Neural progenitor cell (in vitro differentiated cells): ENCODE data around the gene DCUN1D4. TPM values are rescaled to one million over a fixed set of nuclear protein-coding genes. Genes with fewer than 3 reads are reported as not detected.

Experiments used
- DNase-seq: peaks from one replicate; pipeline ENCODE4 v3.0.0-alpha.2; 2016; ENCODE audit warnings: low spot score
- H2AFZ ChIP-seq: fragments of 200-600 bp; sonication (generic); replicated peaks from 2 replicates; pipeline ENCODE4 v1.6.1; 2016; ENCODE audit warnings: antibody characterized with exemption
- H3F3A ChIP-seq: fragments of 200-600 bp; sonication (generic); 2 replicates; pipeline ENCODE4 v1.6.1; 2016; ENCODE audit warnings: antibody characterized with exemption, low read depth
- H3K27ac ChIP-seq: fragments of 200-600 bp; sonication (generic); 2 replicates; pipeline ENCODE4 v1.5.1; 2016; ENCODE audit warnings: mild to moderate bottlenecking
- H3K27me3 ChIP-seq: fragments of 200-600 bp; sonication (generic); 2 replicates; pipeline ENCODE4 v1.6.1; 2016; ENCODE audit warnings: mild to moderate bottlenecking, moderate library complexity
- H3K36me3 ChIP-seq: fragments of 200-600 bp; sonication (generic); 2 replicates; pipeline ENCODE4 v1.5.1; 2016
- H3K4me1 ChIP-seq: fragments of 200-600 bp; sonication (generic); 2 replicates; pipeline ENCODE4 v1.6.1; 2016; ENCODE audit warnings: mixed run types
- H3K4me2 ChIP-seq: fragments of 200-600 bp; sonication (generic); 2 replicates; pipeline ENCODE4 v1.6.1; 2016
- H3K4me3 ChIP-seq: fragments of 200-600 bp; sonication (generic); 2 replicates; pipeline ENCODE4 v1.5.1; 2016
- H3K79me2 ChIP-seq: fragments of 200-600 bp; sonication (generic); 2 replicates; pipeline ENCODE4 v1.6.1; 2016; ENCODE audit warnings: low read depth
- H3K9ac ChIP-seq: fragments of 200-600 bp; sonication (generic); 2 replicates; pipeline ENCODE4 v1.6.1; 2016
- H3K9me3 ChIP-seq: fragments of 200-600 bp; sonication (generic); 2 replicates; pipeline ENCODE4 v1.5.1; 2016; ENCODE audit warnings: low read depth
- H4K20me1 ChIP-seq: fragments of 200-600 bp; sonication (generic); 2 replicates; pipeline ENCODE4 v1.6.1; 2016; ENCODE audit warnings: low read depth
- H3K27ac Mint-ChIP-seq: 3 replicates; pipeline ENCODE4 v1.8.0; 2021; ENCODE audit warnings: mixed read lengths
- H3K27me3 Mint-ChIP-seq: 2 replicates; pipeline ENCODE4 v1.8.0; 2022; ENCODE audit warnings: low read depth, mild to moderate bottlenecking, inconsistent platforms, moderate library complexity, mixed read lengths; ENCODE audit not compliant: insufficient read depth
- H3K36me3 Mint-ChIP-seq: 3 replicates; pipeline ENCODE4 v1.8.0; 2021; ENCODE audit warnings: mixed read lengths
- H3K4me1 Mint-ChIP-seq: 3 replicates; pipeline ENCODE4 v1.8.0; 2021; ENCODE audit warnings: mixed read lengths
- H3K4me3 Mint-ChIP-seq: 3 replicates; pipeline ENCODE4 v1.8.0; 2021; ENCODE audit warnings: mild to moderate bottlenecking, moderate library complexity, mixed read lengths
- H3K9me3 Mint-ChIP-seq: 3 replicates; pipeline ENCODE4 v1.8.0; 2020; ENCODE audit warnings: mixed read lengths
- EZH2 ChIP-seq: fragments of 200-600 bp; sonication (generic); IDR thresholded peaks from 2 replicates; pipeline ENCODE4 v1.6.1; 2017; ENCODE audit warnings: antibody characterized with exemption, mild to moderate bottlenecking, moderate library complexity
- EZH2phosphoT487 ChIP-seq: fragments of 200-600 bp; sonication (generic); IDR thresholded peaks from 2 replicates; pipeline ENCODE4 v1.6.1; 2017; ENCODE audit warnings: antibody characterized with exemption
- total RNA-seq: library from RNA; depleted of rRNA; stranded (reverse); fragments of >200 nt; gene quantifications from 2 replicates; pipeline ENCODE4 v1.2.3, GENCODE V29; 2015; ENCODE audit warnings: low replicate concordance
- TF ChIP-seq, protein P1 (sequence below): fragments of 200-600 bp; sonication (generic); IDR thresholded peaks from 2 replicates; pipeline ENCODE4 v1.5.1; 2017; ENCODE audit warnings: antibody characterized with exemption, mild to moderate bottlenecking

DCUN1D4 gene
- total RNA-seq, 1 donor from 2014 or later = 180 TPM

DNA sequence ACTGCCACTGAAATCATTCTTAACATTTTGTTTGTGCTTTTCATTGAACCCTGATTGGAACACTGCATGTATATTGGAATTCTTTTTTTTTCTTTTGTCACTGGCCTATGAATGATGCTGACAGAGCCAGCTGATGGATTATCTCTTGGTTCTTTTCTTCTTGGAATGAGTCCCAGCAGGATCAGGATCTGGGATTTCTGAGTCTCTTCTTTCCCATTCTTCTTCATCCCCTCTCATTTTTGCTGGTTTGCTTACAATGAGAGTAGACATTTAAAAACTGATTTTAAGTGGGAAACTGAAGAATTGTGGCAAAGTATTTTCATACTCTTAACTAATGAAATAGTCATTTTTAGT lies 9.0 kb downstream of the DCUN1D4 start:
- no peaks in the 10 kb centered on the region for H3K27me3 ChIP-seq
- Mint-ChIP-seq H3K27ac (peak overlapping the region; percentile 11), H3K4me1 (peaks cover 54% of the 10 kb centered on the region), H3K36me3 (peaks cover 10% of the 10 kb centered on the region), H3K27me3 (peaks cover 6% of the 10 kb centered on the region), H3K9me3 (no peaks in the 10 kb centered on the region), H3K4me3 (no peak overlapping the region)
- H3K9me3 ChIP-seq = no peaks in the 10 kb centered on the region
- no peak overlapping the region for H3K9ac ChIP-seq
- H3K4me1 ChIP-seq = peaks cover 99% of the 10 kb centered on the region
- no peaks in the 10 kb centered on the region for H3K36me3 ChIP-seq
- no peak for TF ChIP-seq EZH2
- TF ChIP-seq, protein P1, sequence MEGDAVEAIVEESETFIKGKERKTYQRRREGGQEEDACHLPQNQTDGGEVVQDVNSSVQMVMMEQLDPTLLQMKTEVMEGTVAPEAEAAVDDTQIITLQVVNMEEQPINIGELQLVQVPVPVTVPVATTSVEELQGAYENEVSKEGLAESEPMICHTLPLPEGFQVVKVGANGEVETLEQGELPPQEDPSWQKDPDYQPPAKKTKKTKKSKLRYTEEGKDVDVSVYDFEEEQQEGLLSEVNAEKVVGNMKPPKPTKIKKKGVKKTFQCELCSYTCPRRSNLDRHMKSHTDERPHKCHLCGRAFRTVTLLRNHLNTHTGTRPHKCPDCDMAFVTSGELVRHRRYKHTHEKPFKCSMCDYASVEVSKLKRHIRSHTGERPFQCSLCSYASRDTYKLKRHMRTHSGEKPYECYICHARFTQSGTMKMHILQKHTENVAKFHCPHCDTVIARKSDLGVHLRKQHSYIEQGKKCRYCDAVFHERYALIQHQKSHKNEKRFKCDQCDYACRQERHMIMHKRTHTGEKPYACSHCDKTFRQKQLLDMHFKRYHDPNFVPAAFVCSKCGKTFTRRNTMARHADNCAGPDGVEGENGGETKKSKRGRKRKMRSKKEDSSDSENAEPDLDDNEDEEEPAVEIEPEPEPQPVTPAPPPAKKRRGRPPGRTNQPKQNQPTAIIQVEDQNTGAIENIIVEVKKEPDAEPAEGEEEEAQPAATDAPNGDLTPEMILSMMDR = no peak
- peak; percentile 68 for DNase-seq
- H2AFZ ChIP-seq = no peak overlapping the region
- peaks cover 78% of the 10 kb centered on the region for H4K20me1 ChIP-seq
- peak overlapping the region; percentile 87 for H3K4me2 ChIP-seq
- H3K27ac ChIP-seq = peak overlapping the region; percentile 83
- H3K79me2 ChIP-seq = peaks cover 100% of the 10 kb centered on the region
- H3F3A ChIP-seq = peaks cover 57% of the 10 kb centered on the region
- peak overlapping the region; percentile 7 for H3K4me3 ChIP-seq

DNA sequence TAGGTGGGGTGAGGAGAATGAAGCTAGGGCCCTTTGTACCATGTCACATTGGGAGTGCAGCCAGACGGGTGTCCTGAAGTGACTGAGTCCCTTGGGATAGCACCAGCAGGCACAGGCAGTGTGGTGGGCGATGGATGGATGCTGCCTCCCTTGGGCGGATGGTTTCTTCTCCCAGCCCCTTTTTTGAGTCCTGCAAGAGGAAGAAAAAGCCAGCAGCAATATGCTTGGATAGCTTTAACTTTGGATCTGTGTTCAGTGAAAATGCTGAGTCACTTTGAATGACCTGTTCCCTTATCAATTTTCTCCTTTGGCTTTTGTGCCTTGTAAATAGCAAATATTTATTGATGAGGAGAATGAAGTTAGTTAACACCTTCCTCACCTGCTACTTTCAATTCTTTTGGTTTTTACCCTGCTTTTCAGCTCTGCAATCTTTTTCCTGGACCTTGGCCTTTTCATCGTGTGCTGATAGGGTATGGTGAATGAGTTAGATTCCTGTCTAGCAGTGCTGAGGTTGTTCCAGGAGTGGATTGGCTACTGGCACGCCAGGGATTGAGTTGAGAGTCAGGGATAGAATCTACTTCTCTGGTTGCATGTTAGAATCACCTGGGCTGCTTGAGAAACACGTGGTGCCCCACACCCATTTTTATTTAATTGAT lies 10.2 kb downstream of the DCUN1D4 start:
- no peak for TF ChIP-seq EZH2
- Histone ChIP-seq H3K4me1 (peaks cover 89% of the 10 kb centered on the region), H4K20me1 (peaks cover 77% of the 10 kb centered on the region), H3K79me2 (peaks cover 100% of the 10 kb centered on the region), H3K27me3 (no peaks in the 10 kb centered on the region), H2AFZ (no peak overlapping the region), H3K4me2 (peak overlapping the region; percentile 87), H3K9me3 (no peaks in the 10 kb centered on the region), H3K36me3 (no peaks in the 10 kb centered on the region), H3F3A (peaks cover 49% of the 10 kb centered on the region), H3K4me3 (no peak overlapping the region), H3K27ac (peak overlapping the region; percentile 83), H3K9ac (no peak overlapping the region)
- H3K27me3 Mint-ChIP-seq = peaks cover 6% of the 10 kb centered on the region
- peak overlapping the region; percentile 61 for H3K27ac Mint-ChIP-seq
- no peak overlapping the region for H3K4me3 Mint-ChIP-seq
- H3K9me3 Mint-ChIP-seq = no peaks in the 10 kb centered on the region
- DNase-seq = no peak
- peaks cover 14% of the 10 kb centered on the region for H3K36me3 Mint-ChIP-seq
- peaks cover 46% of the 10 kb centered on the region for H3K4me1 Mint-ChIP-seq

DNA sequence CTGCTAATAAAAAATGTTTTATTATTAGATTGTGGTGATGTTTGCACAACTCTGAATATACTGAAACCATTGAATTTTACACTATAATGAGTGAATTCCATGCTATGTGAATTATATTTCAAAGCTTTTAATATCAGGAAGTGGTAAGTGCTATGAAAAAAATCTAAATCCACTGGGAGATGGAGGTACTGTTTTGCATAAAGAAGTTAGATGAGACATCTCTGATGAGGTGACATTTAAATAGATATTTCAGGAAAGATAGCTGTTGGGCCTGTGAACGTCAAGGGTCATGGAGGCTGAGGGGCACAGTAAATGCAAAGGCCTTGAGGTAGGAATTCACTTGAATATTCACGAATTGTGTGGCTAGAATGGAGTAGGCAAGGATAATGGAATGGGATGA lies 12.3 kb downstream of the DCUN1D4 start:
- H3K27ac ChIP-seq = peak overlapping the region; percentile 46
- peaks cover 90% of the 10 kb centered on the region for H4K20me1 ChIP-seq
- H3K4me1 Mint-ChIP-seq = peaks cover 40% of the 10 kb centered on the region

DNA sequence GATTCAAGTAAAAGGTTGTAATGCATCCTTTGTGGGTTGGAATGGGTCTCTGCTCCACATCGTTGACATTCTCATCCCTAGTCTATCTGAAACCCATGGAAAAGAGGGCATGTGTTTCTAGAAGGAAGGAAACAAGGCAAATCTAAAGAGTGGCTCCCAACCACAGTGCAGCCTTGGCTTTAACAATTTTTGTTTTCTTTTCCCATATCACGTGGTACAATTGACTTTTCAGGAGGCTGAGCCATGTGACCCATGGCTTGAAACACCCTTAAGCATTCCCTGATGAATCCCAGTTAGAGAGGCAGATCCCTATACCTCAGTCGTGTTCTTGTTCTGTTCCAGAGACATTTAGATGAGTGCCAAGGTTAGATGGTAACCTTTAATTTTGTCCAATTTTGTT lies 12.8 kb downstream of the DCUN1D4 start:
- Histone ChIP-seq H3F3A (peaks cover 26% of the 10 kb centered on the region), H3K9ac (no peak overlapping the region), H3K36me3 (no peaks in the 10 kb centered on the region), H3K79me2 (peaks cover 100% of the 10 kb centered on the region), H3K9me3 (no peaks in the 10 kb centered on the region), H4K20me1 (peaks cover 92% of the 10 kb centered on the region), H3K27me3 (no peaks in the 10 kb centered on the region), H3K4me3 (no peak overlapping the region), H3K4me2 (peak overlapping the region; percentile 14), H2AFZ (no peak overlapping the region), H3K4me1 (peaks cover 87% of the 10 kb centered on the region), H3K27ac (peak overlapping the region; percentile 46)
- Mint-ChIP-seq H3K9me3 (no peaks in the 10 kb centered on the region), H3K4me3 (no peak overlapping the region), H3K27ac (no peak overlapping the region), H3K36me3 (peaks cover 15% of the 10 kb centered on the region), H3K4me1 (peaks cover 35% of the 10 kb centered on the region), H3K27me3 (peaks cover 2% of the 10 kb centered on the region)
- no peak for DNase-seq
- TF ChIP-seq EZH2phosphoT487 (no peak), EZH2 (no peak)
- TF ChIP-seq, protein P1 = no peak

More for the DNA sequence above, 12.3 kb downstream of the DCUN1D4 start:
- no peak overlapping the region for H3K9ac ChIP-seq
- H3K36me3 Mint-ChIP-seq = peaks cover 12% of the 10 kb centered on the region
- peaks cover 31% of the 10 kb centered on the region for H3F3A ChIP-seq
- no peaks in the 10 kb centered on the region for H3K9me3 Mint-ChIP-seq
- H3K4me2 ChIP-seq = peak overlapping the region; percentile 14
- peaks cover 100% of the 10 kb centered on the region for H3K79me2 ChIP-seq
- H3K27ac Mint-ChIP-seq = no peak overlapping the region
- H3K36me3 ChIP-seq = no peaks in the 10 kb centered on the region
- H3K4me3 Mint-ChIP-seq = no peak overlapping the region
- H3K4me1 ChIP-seq = peaks cover 89% of the 10 kb centered on the region
- no peak for TF ChIP-seq EZH2
- TF ChIP-seq EZH2phosphoT487 = no peak
- TF ChIP-seq, protein P1 = no peak
- H3K9me3 ChIP-seq = no peaks in the 10 kb centered on the region
- H3K4me3 ChIP-seq = no peak overlapping the region
- no peaks in the 10 kb centered on the region for H3K27me3 ChIP-seq
- no peak for DNase-seq
- H3K27me3 Mint-ChIP-seq = peaks cover 2% of the 10 kb centered on the region
- H2AFZ ChIP-seq = no peak overlapping the region
